SK-N-DZ (cell line): Measurements from ENCODE around the gene F11. TPM values are rescaled to one million over a fixed set of nuclear protein-coding genes. Genes with fewer than 3 reads are reported as not detected.
"Not testable (repeated sequence)": the region's sequence is repeated elsewhere in the genome, so short reads cannot be mapped to it uniquely, and the experiment has no call there.

Experiments
- DNase-seq: peaks from one replicate; pipeline ENCODE4 v3.0.0-alpha.2; 2015; ENCODE audit warnings: low spot score
- polyA plus RNA-seq, 2 experiments: library from polyadenylated mRNA; depleted of rRNA; stranded (reverse); fragments of >200 nt; gene quantifications; 2 replicates each; pipeline ENCODE4 v1.2.3, GENCODE V29; 2014

F11 gene
- polyA plus RNA-seq (2014; cell fraction: cytosol; rRNA removed) = not detected in 2 replicates
- not detected in 2 replicates for polyA plus RNA-seq (2014; cell fraction: nucleus; rRNA removed)

DNA sequence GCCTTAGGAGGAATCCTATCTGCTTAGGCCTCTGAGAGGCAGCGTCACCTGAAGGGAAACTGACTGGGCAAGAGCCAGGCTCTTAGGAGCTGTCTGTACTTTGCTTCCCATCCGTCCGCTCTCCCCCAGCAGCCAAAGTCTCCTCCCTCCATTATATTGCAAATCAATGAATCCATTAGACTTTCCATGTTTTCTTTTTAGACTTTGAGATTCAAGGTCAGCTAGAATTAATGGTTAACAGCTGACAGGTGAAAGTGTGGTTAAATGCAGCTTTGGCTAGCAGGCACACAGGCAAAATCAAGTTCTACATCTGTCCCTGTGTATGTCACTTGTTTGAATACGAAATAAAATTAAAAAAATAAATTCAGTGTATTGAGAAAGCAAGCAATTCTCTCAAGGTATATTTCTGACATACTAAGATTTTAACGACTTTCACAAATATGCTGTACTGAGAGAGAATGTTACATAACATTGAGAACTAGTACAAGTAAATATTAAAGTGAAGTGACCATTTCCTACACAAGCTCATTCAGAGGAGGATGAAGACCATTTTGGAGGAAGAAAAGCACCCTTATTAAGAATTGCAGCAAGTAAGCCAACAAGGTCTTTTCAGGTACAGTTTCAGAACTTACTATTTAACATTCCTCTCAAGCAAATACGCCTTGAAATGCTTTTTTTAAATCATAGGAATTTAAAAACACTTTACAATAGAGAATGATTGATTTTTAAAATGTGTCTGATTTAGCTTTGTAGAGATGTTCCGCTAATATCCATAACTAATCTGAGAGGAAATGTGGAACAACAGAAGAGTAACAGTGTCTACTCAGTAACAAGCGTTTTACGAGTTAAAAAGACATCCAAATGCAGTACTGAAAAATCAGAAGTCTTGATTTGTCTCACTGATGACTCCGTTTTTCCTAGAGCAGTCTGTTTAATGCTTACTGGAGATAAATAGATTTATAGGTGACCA, at the start of gene F11:
TSS of gene F11 (plus strand) at position 507 of the 970 bp plus-strand sequence. CDS start 948 bp downstream, outside the sequence.
- DNase-seq = no peak

DNA sequence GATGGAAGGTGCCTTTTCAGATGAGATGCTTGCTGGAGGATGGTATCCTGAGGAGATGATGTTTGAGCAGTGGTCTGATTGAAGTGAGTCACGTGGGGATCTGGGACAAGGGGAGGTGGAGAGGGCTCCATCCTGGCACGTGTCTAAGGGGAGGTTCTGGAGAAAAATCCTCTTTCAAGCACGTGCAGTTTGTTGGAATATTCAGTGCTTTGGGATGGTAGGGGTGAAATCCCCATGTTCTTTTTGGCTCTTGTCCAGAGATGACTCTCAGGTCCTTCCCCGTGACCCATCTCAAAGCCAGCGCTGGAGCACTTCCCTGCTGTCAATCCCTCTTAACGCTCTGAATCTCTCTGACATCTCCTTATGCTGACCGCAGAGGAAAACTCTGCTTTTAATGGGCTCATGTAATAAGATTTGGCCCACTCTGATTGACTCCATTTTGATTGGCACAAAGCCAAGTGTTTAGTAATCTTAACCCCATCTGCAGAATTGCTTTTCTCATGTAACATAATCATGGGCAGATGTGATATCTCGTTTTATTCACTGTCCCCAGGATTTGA, 49.4 kb upstream of the F11 start:
- peak; percentile 91 for DNase-seq

DNA sequence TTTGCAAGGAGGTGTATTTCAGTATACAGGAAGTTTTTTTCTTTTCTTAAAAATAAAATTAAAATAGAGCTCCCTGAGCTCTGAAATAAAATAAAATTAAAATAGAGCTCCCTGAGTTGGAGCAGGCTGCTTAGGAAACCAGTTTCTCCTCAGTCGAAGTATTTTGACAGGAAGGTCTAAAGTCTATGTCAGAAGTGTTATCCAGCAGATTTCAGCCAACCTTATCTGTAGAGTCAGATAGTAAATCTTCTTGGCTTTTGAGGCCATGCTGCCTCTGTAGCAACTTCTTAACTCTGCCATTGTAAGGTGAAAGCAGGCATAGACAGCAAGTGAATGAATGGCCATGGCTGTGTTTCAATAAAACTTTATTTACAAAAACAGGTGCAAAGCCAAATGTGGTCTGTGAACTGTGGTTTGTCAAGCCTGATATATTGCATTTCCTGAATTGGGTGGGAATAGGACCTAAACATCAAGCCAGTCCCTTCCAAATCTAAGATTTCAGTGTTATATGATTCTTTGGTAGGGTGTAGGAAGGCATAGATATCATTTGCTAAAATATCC, 48.2 kb upstream of the F11 start:
- no peak for DNase-seq

DNA sequence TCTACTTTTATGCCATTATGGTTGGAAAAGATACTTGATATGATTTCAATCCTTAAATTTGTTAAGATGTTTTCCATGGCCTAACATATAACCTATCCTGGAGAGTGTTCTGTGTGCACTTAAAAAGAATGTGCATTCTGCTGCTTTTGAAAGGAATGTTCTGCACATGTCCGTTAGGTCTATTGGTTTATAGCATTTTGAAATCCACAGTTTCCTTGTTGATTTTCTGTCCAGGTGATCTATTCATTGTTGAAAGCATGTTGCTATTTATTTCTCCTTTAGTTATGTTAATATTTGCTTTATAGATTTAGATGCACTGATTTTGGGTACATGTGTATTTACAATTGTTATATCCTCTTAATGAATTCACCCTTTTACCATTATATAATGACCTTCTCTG, 44.4 kb upstream of the F11 start:
- DNase-seq = no peak

DNA sequence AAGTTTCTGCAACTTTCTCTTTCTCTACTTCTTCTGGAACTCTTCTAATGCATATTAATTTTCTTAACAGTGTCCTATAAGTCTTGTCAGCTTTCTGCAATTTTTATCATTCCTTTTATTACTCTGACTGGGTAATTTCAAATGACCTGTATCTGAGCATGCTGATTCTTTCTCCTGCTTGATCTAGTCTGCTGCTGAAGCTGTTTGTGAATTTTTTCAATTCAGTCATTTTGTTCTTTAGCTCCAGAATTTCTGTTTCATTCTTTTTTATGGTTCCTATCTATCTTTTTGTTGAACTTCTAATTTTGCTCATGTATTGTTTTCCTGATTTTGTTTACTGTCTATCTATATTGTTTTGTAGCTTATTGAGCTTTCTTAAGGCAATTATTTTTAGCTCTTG, 40.1 kb upstream of the F11 start:
- no peak for DNase-seq

DNA sequence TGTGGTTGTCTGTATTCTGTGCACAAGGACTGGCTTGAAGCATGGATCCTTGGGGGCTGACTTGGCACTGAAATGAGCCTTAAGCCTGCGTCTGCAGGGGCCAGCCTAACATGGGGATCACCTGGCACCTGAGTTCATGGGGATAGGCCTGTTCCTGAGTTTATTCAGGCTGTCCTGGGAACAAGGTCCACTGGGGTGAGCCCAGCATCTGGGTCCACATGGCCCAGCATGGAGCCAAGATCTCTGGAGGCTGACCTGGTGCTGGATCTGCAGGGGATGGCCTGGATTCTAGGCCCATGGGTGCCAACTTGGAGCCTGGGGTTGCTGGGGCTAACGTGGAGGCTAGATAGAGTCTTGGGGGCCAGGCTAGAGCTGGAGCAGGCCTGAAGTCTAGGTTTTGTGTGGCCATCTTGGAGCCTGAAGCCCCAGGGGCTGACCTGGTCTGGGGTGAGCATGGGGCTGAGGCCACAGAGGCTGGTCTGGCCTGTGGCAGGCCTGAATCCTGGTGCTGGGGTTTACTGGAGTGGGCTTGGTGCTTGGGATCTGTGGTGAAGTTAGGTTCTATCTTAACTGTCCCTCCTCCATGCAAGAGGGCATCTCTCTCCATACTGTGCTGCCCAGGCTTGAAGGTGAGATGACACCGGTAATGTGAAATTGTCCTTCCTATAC, 39.3 kb upstream of the F11 start:
- DNase-seq = no peak

DNA sequence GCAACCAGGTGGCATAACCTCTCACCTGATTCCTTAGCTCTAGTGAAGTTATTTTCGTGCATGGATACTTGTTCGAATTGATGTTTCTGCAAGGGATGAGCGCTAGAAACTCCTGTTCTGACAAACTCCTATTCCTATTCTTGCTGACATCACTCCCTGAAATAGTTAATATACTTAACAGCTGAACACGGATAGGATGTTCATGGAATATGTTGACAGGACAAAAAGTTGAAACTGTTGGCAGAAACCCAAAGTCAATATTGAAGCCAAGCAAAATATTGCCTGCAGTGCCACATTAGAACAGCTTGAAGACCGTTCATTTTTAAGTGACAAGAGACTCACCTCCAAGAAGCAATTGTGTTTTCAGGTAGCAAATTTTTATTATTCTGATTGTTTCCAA, 38.8 kb upstream of the F11 start, which contains the start of gene KLKB1:
TSS of gene KLKB1 (plus strand) at position 287 of the 400 bp plus-strand sequence. CDS start 689 bp downstream, outside the sequence.
- DNase-seq = no peak

DNA sequence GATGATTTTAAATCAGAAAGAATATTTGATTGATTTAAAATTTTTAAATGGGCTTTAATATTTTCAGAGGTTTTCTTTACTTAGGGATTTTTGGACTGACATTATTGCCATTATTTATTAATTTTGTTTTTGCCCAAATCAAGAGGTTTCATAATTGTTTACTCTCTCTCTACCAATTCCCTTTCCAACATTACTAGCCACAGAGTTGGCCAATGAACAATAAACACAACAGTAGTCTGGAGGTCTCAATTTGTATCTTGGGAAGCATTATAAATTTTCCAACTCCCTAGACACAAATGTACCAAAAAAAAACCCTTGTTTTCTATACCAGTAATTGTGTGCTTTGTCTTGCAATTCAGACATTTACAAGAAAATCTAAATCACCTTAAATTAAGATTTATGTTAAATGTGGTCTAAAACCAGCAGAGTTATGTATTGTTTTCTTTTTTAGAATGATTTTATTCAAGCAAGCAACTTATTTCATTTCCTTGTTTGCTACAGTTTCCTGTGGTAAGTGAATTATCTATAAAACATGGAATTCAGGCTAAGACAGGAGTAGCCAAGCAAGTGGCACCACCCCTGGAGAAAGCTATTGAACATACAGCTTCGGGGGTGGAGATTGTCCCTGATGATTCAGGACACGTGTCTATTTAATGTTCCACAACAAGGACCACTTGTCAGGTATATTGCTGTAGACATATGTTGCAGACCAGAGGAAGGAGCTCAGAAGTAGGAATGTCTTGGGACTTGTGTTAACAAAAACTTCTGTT, 38.1 kb upstream of the F11 start:
- DNase-seq = no peak

DNA sequence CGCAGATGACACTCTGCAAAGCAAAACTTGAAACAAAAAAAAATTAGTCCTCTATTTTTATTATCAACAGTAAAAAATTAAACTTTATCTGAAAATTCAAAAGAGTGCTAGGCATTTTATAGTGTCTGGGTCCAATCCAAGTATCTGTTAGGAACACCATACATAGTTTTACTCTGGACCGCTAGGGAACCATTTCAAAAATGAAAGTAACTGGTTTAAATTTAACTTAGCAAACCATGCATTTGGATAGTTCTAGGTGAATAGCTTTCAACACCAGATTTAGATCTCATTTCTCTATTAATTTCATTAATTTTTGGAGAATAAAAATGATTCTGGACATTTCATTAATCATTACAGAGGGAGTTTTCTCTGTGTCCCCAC, 37.5 kb upstream of the F11 start:
- no peak for DNase-seq

DNA sequence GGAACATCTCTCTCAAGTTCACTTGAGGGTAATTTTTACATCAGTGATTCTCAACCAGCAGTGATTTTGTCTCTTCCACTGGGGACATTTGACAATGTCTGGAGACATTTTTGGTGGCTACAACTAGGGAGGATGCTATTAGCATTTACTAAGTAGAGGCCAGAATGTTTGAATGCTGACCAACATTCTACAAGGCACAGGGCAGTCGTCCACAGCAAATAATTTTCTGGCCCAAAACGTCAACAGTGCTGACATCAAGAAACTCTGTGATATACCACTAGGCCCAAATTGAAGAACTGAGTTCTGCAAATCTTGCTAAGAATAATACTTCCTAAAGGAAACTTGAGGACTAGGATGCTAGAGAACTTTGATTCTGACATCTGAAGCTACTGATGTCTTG, 31.6 kb upstream of the F11 start:
- DNase-seq = no peak

DNA sequence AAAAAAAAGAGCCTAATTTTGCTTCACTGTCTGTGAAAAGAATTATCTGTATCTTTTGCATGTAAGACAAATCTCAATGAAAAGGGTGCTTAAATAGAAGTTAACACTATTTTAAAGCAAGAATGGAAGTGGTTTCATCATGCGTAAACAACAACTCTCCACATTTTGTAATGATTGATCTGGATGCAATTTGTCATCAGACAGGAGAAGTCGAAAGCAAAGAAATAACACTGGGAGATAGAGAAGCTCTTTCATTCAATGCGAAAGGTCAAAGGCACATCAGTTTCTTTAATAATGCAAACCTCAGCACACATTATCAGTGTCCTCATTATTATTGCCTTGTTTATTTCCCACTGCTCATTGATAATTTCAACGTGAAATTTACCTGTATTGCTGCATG, 29.9 kb upstream of the F11 start:
- no peak for DNase-seq

DNA sequence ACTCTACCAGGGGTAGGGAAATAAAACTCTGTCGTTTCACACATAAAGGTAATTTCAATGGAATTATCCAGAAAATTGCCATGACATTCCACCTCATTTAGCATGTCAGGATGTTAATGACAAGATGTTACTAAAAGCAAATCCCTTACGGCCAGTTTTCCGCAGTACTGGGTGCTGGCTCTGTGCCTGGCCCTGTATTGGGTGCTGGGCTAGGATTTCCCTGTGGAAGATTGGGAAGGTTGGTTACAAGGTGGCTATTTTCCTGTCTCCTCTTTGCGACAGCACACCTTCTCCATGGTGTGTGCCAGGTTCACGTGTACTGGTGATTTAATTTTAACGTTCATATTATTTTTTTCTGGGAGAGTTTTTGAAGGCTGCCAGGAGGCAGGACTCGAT, 25.5 kb upstream of the F11 start:
- no peak for DNase-seq

DNA sequence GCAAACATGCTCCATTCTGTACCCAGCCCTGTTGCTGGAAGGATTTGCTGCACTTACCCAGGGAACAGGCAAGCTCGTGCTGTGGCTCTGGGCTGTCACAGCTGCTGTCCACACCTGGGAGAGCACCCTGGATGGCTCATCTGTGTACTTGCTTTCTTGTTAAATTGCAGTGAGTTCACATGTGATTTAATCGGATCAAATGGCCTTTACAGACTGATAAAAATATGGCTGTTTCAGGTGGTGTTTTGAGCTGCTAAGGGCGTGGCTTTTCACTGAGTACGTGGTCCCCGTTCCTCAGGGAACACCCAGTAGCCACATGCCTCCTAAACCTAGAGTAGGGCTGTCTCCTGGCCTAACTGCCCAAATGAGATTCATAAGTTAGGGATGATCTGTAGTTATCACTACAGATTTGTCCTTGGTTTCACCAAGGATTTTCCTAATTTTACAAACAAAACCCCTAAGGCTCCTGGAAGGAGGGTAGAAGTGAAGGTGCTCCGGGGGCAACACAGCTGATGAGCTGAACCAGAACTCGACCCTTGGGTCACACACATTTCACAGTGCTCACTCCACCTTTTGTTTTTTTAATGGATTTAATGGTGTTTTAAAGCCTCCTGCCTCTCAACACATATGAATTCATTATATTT, 25.0 kb upstream of the F11 start:
- no peak for DNase-seq

DNA sequence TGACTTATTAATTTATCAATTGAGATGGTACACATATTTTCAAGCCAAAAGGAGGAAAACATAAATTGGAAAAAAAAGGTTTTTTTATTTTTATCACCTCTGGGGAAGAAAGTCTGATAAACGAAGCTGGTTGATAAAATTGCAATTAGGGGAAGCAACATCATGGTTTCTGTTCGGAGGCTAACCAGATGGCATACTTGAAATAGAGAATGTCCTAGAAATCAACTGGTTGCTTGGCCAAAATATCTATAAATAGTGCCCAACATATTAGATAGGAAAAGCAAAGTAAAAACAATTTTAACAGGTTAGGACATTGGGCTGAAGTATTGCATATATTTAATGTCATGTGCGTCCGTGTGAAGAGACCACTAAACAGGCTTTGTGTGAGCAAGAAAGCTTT, 24.4 kb upstream of the F11 start:
- DNase-seq = no peak

DNA sequence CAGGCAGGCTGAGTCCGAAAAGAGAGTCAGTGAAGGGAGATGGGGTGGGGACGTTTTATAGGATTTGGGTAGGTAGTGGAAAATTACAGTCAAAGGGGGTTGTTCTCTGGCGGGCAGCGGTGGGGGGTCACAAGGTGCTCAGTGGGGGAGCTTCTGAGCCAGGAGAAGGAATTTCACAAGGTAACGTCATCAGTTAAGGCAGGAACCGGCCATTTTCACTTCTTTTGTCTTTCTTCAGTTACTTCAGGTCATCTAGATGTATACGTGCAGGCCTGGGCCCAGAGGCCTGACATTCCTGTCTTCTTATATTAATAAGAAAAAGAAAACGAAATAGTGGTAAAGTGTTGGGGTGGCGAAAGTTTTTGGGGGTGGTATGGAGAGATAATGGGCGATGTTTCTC, 24.0 kb upstream of the F11 start:
- DNase-seq = not testable (repeated sequence)

DNA sequence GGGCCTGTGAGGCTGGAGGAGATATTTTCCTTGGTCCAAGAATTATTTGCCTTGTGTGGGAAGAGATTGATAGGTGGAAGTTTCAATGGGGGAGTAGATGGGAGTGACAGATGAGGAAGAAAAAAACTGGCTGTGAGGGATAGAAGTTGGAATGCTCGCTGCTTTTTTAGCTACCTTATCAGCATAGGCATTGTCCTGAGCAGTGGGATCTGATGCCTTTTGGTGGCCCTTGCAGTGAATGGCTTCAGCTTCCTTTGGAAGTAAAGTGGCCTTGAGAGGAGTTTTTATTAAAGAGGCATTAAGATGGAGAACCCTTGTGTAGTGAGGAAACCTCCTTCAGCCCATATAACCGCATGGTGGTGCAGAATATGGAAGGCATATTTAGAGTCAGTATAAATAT, 22.7 kb upstream of the F11 start:
- DNase-seq = no peak

DNA sequence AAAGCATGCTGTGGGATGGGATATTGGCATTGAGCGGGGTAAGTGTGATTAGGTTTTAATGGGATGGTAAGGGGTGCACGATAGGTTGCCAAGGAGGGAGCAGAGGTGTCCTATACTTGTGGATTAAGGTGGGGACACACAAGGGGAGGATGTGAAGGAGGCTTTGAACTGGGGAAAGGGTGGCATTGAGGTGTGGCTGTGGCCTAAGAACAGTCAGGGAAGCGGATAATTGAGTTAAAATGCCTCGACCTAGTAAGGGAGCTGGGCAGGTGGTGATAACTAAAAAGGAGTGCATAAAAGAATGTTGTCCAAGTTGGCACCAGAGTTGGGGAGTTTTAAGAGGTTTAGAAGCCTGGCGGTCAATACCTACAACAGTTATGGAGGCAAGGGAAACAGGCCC, 21.2 kb upstream of the F11 start:
- no peak for DNase-seq

DNA sequence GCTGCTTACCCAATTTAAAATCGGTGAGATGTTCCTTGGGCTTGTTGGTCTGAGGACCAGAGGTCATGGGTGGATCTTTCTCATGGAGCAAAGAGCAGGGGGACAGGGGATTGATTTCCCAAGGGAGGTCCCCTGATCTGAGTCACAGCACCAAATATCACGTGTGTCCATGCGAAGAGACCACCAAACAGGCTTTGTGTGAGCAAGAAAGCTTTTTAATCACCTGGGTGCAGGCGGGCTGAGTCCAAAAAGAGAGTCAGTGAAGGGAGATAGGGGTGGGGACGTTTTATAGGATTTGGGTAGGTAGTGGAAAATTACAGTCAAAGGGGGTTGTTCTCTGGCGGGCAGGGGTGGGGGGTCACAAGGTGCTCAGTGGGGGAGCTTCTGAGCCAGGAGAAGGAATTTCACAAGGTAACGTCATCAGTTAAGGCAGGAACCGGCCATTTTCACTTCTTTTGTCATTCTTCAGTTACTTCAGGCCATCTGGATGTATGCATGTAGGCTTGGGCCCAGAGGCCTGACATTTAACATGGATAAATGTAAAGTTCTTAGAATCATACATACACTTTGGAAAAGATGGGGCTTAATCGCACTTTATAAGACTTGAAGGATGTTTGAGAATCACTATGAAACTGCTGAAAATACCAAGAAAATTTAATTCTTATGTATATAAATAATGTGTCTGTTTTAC, 18.8 kb upstream of the F11 start:
- DNase-seq = not testable (repeated sequence)

DNA sequence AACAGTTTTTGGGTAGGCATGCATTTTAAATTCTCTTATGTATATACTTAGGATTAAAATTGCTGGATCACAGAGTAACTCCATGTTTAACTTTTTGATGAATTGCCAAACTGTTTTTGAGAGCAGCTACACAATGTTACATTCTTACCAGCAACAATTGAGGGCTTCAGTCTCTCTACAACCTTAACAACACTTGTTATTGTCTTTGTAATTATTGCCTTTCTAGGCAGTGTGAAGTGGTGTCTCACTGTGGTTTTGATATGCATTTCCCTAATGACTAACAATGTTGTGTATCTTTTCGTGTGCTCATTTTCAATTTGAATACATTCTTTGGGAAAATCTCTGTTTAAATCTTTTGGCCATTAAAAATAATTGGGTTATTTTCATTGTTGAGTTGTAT, 17.3 kb upstream of the F11 start:
- no peak for DNase-seq
